ENCODE data around the gene EPHA7.

GRCh38 chr6:93376026-93376540, 43.3 kb downstream of the EPHA7 start:
- TF ChIP-seq CTCF (IDR thresholded peaks at IDR 0.05) (no peak), POLR2A (IDR thresholded peaks at IDR 0.05) (no peak)

All from breast epithelium (tissue), 3 donors.